HEK293 (cell line): ENCODE results near the gene COIL.

Experiments used
- HOXD13 ChIP-seq: sonication (generic); formaldehyde crosslinking; IDR thresholded peaks from 2 replicates; pipeline ENCODE4 v1.8.0; 2022; ENCODE audit warnings: missing genetic modification reagents, borderline replicate concordance
- KLF9 ChIP-seq: fragments of 450-650 bp; formaldehyde crosslinking; IDR thresholded peaks from 2 replicates; pipeline ENCODE4 v1.5.1; 2016; ENCODE audit warnings: missing biosample characterization, missing genetic modification characterization, low read depth
- MZF1 ChIP-seq: fragments of 450-650 bp; formaldehyde crosslinking; IDR thresholded peaks from 2 replicates; pipeline ENCODE4 v1.5.1; 2017; ENCODE audit warnings: missing biosample characterization, missing genetic modification characterization, borderline replicate concordance
- OSR2 ChIP-seq: fragments of 450-650 bp; formaldehyde crosslinking; IDR thresholded peaks from 2 replicates; pipeline ENCODE4 v1.5.1; 2016; ENCODE audit warnings: missing biosample characterization, missing genetic modification characterization
- SCRT1 ChIP-seq: fragments of 450-650 bp; formaldehyde crosslinking; IDR thresholded peaks from 2 replicates; pipeline ENCODE4 v1.5.1; 2016; ENCODE audit warnings: missing biosample characterization, missing genetic modification characterization, borderline replicate concordance
- SETDB1 ChIP-seq: IDR thresholded peaks from one replicate; pipeline ENCODE4 v1.6.1; 2017; ENCODE audit warnings: mild to moderate bottlenecking, low read length, moderate library complexity, mixed read lengths; ENCODE audit not compliant: insufficient read length
- ZBTB8A ChIP-seq: fragments of 450-650 bp; formaldehyde crosslinking; IDR thresholded peaks from 2 replicates; pipeline ENCODE4 v1.5.1; 2016; ENCODE audit warnings: missing biosample characterization, missing genetic modification characterization
- ZEB2 ChIP-seq: fragments of 450-650 bp; formaldehyde crosslinking; IDR thresholded peaks from 2 replicates; pipeline ENCODE4 v1.5.1; 2016; ENCODE audit warnings: missing biosample characterization, missing genetic modification characterization
- ZNF155 ChIP-seq: fragments of 450-650 bp; formaldehyde crosslinking; IDR thresholded peaks from 2 replicates; pipeline ENCODE4 v1.5.1; 2016; ENCODE audit warnings: missing biosample characterization, missing genetic modification characterization
- ZNF391 ChIP-seq: fragments of 450-650 bp; formaldehyde crosslinking; IDR thresholded peaks from 2 replicates; pipeline ENCODE4 v1.5.1; 2016; ENCODE audit warnings: low read depth, missing biosample characterization, missing genetic modification characterization, borderline replicate concordance
- ZNF394 ChIP-seq: fragments of 450-650 bp; formaldehyde crosslinking; IDR thresholded peaks from 2 replicates; pipeline ENCODE4 v1.5.1; 2016; ENCODE audit warnings: missing biosample characterization, missing genetic modification characterization, mild to moderate bottlenecking, moderate library complexity, borderline replicate concordance
- ZNF501 ChIP-seq: fragments of 450-650 bp; formaldehyde crosslinking; IDR thresholded peaks from 2 replicates; pipeline ENCODE4 v1.5.1; 2016; ENCODE audit warnings: missing biosample characterization, missing genetic modification characterization
- ZNF560 ChIP-seq: fragments of 450-650 bp; formaldehyde crosslinking; IDR thresholded peaks from 2 replicates; pipeline ENCODE4 v1.5.1; 2017; ENCODE audit warnings: missing biosample characterization, missing genetic modification characterization, borderline replicate concordance
- ZNF561 ChIP-seq: fragments of 450-650 bp; IDR thresholded peaks from 2 replicates; pipeline ENCODE4 v1.5.1; 2018; ENCODE audit warnings: missing biosample characterization, missing genetic modification characterization, borderline replicate concordance
- ZNF596 ChIP-seq: fragments of 450-650 bp; IDR thresholded peaks from 2 replicates; pipeline ENCODE4 v1.5.0; 2018; ENCODE audit warnings: missing biosample characterization, mild to moderate bottlenecking, missing genetic modification characterization, moderate library complexity
- ZNF600 ChIP-seq: fragments of 450-650 bp; formaldehyde crosslinking; IDR thresholded peaks from 2 replicates; pipeline ENCODE4 v1.5.1; 2016; ENCODE audit warnings: missing biosample characterization, missing genetic modification characterization
- ZNF610 ChIP-seq: fragments of 450-650 bp; formaldehyde crosslinking; IDR thresholded peaks from 2 replicates; pipeline ENCODE4 v1.5.1; 2016; ENCODE audit warnings: missing biosample characterization, missing genetic modification characterization, borderline replicate concordance
- ZSCAN30 ChIP-seq: fragments of 450-650 bp; IDR thresholded peaks from 2 replicates; pipeline ENCODE4 v1.5.1; 2018; ENCODE audit warnings: missing biosample characterization, mild to moderate bottlenecking, missing genetic modification characterization, moderate library complexity
- TF ChIP-seq, protein P1 (sequence below): IDR thresholded peaks from 2 replicates; pipeline ENCODE4 v1.6.1; 2011; ENCODE audit warnings: mild to moderate bottlenecking, low read depth, low read length, borderline replicate concordance
- TF ChIP-seq, protein P2 (sequence below): fragments of 450-650 bp; formaldehyde crosslinking; IDR thresholded peaks from 2 replicates; pipeline ENCODE4; 2016; ENCODE audit warnings: missing biosample characterization, missing genetic modification characterization
- TF ChIP-seq, protein P3 (sequence below): fragments of 450-650 bp; formaldehyde crosslinking; IDR thresholded peaks from 2 replicates; pipeline ENCODE4 v1.5.1; 2017; ENCODE audit warnings: missing biosample characterization, missing genetic modification characterization
- TF ChIP-seq, protein P4 (sequence below): fragments of 450-650 bp; formaldehyde crosslinking; IDR thresholded peaks from 2 replicates; pipeline ENCODE4 v1.5.1; 2016; ENCODE audit warnings: missing biosample characterization, missing genetic modification characterization
- TF ChIP-seq, protein P5 (sequence below): sonication (generic); formaldehyde crosslinking; IDR thresholded peaks from 2 replicates; pipeline ENCODE4 v1.8.1; 2022; ENCODE audit warnings: mild to moderate bottlenecking, moderate library complexity, missing genetic modification reagents
- TF ChIP-seq, protein P6 (sequence below): fragments of 450-650 bp; formaldehyde crosslinking; IDR thresholded peaks from 2 replicates; pipeline ENCODE4 v1.5.1; 2016; ENCODE audit warnings: missing biosample characterization, missing genetic modification characterization
- TF ChIP-seq, protein P7 (sequence below): fragments of 450-650 bp; IDR thresholded peaks from 2 replicates; pipeline ENCODE4 v1.5.1; 2018; ENCODE audit warnings: missing biosample characterization, mild to moderate bottlenecking, missing genetic modification characterization
- TF ChIP-seq, protein P8 (sequence below): fragments of 450-650 bp; formaldehyde crosslinking; IDR thresholded peaks from 2 replicates; pipeline ENCODE4 v1.5.1; 2017; ENCODE audit warnings: missing biosample characterization, missing genetic modification characterization

Gene COIL

DNA sequence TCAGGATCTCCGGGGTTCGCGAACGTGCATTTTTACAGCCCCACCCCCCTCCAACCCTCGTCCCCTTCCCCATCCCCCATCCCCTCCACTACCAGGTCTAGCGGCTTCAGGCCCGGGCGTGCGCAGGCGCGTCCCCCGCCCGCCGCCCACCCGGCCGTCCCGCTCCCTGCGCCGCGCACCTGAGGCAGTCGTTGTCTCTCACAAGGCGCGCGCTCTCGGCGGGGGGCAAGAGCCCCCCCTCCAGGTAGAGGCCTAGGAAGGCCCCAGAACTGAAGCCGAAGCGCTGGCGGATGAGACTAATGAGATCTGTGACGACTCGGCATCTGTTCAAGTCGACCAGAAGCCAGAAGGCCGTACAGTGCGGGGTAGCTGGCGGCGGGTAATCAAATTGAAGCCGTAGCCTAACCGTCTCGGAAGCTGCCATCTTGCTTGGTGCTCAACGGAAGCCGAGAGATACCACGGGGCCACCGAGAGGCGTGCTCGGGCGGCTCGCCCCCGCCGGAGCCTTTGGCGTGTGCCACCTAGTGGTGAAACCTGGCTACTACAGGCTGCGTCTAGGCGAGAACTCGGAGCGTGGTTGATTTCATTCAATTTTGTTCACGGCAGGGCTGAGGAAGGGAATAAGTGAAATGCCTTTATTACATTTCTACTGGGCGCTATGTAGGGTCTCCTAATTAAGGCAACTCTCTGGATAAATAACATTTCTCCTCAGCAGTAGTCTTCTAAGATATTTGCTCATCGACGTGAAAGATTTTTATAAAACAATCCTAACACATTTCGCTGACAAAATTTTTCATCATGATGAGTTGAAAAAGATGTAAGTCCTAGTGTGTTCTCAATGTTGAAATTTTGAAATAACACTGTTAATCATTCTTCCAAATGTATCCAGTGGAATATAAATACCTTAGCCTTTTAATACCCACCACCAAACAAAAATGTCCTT is at the start of gene COIL (continued):
- TF ChIP-seq, protein P1, sequence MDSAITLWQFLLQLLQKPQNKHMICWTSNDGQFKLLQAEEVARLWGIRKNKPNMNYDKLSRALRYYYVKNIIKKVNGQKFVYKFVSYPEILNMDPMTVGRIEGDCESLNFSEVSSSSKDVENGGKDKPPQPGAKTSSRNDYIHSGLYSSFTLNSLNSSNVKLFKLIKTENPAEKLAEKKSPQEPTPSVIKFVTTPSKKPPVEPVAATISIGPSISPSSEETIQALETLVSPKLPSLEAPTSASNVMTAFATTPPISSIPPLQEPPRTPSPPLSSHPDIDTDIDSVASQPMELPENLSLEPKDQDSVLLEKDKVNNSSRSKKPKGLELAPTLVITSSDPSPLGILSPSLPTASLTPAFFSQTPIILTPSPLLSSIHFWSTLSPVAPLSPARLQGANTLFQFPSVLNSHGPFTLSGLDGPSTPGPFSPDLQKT, result no peak
- peak; percentile 87 for TF ChIP-seq OSR2
- TF ChIP-seq HOXD13 (CRISPR knock-in tag), result no peak
- TF ChIP-seq ZNF600 (tag by site-specific recombination), result peak; percentile 78
- TF ChIP-seq ZBTB8A (tag by site-specific recombination), result peak; percentile 97
- TF ChIP-seq ZSCAN30, result peak; percentile 95
- TF ChIP-seq, protein P2, sequence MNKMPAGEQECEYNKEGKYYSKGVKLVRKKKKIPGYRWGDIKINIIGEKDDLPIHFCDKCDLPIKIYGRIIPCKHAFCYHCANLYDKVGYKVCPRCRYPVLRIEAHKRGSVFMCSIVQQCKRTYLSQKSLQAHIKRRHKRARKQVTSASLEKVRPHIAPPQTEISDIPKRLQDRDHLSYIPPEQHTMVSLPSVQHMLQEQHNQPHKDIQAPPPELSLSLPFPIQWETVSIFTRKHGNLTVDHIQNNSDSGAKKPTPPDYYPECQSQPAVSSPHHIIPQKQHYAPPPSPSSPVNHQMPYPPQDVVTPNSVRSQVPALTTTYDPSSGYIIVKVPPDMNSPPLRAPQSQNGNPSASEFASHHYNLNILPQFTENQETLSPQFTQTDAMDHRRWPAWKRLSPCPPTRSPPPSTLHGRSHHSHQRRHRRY (tag by site-specific recombination), result no peak
- TF ChIP-seq ZNF561 (tag by site-specific recombination), result peak; percentile 89
- no peak for TF ChIP-seq ZNF560 (tag by site-specific recombination)
- no peak for TF ChIP-seq SETDB1
- TF ChIP-seq, protein P3, sequence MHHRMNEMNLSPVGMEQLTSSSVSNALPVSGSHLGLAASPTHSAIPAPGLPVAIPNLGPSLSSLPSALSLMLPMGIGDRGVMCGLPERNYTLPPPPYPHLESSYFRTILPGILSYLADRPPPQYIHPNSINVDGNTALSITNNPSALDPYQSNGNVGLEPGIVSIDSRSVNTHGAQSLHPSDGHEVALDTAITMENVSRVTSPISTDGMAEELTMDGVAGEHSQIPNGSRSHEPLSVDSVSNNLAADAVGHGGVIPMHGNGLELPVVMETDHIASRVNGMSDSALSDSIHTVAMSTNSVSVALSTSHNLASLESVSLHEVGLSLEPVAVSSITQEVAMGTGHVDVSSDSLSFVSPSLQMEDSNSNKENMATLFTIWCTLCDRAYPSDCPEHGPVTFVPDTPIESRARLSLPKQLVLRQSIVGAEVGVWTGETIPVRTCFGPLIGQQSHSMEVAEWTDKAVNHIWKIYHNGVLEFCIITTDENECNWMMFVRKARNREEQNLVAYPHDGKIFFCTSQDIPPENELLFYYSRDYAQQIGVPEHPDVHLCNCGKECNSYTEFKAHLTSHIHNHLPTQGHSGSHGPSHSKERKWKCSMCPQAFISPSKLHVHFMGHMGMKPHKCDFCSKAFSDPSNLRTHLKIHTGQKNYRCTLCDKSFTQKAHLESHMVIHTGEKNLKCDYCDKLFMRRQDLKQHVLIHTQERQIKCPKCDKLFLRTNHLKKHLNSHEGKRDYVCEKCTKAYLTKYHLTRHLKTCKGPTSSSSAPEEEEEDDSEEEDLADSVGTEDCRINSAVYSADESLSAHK, result peak; percentile 26; the same call in 1 of the 2 replicates
- TF ChIP-seq KLF9 (tag by site-specific recombination), result peak; percentile 55; the same call in 1 of the 2 replicates
- TF ChIP-seq, protein P4, sequence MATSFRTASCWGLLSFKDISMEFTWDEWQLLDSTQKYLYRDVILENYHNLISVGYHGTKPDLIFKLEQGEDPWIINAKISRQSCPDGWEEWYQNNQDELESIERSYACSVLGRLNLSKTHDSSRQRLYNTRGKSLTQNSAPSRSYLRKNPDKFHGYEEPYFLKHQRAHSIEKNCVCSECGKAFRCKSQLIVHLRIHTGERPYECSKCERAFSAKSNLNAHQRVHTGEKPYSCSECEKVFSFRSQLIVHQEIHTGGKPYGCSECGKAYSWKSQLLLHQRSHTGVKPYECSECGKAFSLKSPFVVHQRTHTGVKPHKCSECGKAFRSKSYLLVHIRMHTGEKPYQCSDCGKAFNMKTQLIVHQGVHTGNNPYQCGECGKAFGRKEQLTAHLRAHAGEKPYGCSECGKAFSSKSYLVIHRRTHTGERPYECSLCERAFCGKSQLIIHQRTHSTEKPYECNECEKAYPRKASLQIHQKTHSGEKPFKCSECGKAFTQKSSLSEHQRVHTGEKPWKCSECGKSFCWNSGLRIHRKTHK (tag by site-specific recombination), result no peak
- TF ChIP-seq ZNF501 (tag by site-specific recombination), result peak; percentile 94
- TF ChIP-seq ZNF394 (tag by site-specific recombination), result peak; percentile 88
- TF ChIP-seq, protein P5, sequence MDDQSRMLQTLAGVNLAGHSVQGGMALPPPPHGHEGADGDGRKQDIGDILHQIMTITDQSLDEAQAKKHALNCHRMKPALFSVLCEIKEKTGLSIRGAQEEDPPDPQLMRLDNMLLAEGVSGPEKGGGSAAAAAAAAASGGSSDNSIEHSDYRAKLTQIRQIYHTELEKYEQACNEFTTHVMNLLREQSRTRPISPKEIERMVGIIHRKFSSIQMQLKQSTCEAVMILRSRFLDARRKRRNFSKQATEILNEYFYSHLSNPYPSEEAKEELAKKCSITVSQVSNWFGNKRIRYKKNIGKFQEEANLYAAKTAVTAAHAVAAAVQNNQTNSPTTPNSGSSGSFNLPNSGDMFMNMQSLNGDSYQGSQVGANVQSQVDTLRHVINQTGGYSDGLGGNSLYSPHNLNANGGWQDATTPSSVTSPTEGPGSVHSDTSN (CRISPR knock-in tag), result 0 out of 2 replicates have a peak, but pooled peaks have one; percentile 48
- peak; percentile 74 for TF ChIP-seq ZNF610 (tag by site-specific recombination)
- TF ChIP-seq ZNF391, result peak; percentile 30; the same call in 1 of the 2 replicates
- TF ChIP-seq, protein P6, sequence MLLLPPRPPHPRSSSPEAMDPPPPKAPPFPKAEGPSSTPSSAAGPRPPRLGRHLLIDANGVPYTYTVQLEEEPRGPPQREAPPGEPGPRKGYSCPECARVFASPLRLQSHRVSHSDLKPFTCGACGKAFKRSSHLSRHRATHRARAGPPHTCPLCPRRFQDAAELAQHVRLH, result peak; percentile 81
- TF ChIP-seq, protein P7, sequence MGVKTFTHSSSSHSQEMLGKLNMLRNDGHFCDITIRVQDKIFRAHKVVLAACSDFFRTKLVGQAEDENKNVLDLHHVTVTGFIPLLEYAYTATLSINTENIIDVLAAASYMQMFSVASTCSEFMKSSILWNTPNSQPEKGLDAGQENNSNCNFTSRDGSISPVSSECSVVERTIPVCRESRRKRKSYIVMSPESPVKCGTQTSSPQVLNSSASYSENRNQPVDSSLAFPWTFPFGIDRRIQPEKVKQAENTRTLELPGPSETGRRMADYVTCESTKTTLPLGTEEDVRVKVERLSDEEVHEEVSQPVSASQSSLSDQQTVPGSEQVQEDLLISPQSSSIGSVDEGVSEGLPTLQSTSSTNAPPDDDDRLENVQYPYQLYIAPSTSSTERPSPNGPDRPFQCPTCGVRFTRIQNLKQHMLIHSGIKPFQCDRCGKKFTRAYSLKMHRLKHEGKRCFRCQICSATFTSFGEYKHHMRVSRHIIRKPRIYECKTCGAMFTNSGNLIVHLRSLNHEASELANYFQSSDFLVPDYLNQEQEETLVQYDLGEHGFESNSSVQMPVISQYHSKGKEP (tag by site-specific recombination), result 0 out of 2 replicates have a peak, but pooled peaks have one; percentile 18
- TF ChIP-seq ZNF155 (tag by site-specific recombination), result no peak
- no peak for TF ChIP-seq MZF1 (tag by site-specific recombination)
- peak; percentile 41 for TF ChIP-seq ZNF596 (tag by site-specific recombination)
- TF ChIP-seq, protein P8, sequence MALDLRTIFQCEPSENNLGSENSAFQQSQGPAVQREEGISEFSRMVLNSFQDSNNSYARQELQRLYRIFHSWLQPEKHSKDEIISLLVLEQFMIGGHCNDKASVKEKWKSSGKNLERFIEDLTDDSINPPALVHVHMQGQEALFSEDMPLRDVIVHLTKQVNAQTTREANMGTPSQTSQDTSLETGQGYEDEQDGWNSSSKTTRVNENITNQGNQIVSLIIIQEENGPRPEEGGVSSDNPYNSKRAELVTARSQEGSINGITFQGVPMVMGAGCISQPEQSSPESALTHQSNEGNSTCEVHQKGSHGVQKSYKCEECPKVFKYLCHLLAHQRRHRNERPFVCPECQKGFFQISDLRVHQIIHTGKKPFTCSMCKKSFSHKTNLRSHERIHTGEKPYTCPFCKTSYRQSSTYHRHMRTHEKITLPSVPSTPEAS (tag by site-specific recombination), result peak; percentile 53; the same call in 1 of the 2 replicates
- no peak for TF ChIP-seq SCRT1
- TF ChIP-seq ZEB2 (tag by site-specific recombination), result peak; percentile 99
